ENCODE measurements around the gene ATP2B2. TPM values are rescaled to one million over a fixed set of nuclear protein-coding genes. Genes with fewer than 3 reads are reported as not detected.

ATP2B2 gene
- total and polyA plus RNA-seq, 9 of the 15 experiments (the other 6 are each of a cell fraction or from before 2014, with no cell fraction given), result 0.06 TPM; not detected in 8

DNA sequence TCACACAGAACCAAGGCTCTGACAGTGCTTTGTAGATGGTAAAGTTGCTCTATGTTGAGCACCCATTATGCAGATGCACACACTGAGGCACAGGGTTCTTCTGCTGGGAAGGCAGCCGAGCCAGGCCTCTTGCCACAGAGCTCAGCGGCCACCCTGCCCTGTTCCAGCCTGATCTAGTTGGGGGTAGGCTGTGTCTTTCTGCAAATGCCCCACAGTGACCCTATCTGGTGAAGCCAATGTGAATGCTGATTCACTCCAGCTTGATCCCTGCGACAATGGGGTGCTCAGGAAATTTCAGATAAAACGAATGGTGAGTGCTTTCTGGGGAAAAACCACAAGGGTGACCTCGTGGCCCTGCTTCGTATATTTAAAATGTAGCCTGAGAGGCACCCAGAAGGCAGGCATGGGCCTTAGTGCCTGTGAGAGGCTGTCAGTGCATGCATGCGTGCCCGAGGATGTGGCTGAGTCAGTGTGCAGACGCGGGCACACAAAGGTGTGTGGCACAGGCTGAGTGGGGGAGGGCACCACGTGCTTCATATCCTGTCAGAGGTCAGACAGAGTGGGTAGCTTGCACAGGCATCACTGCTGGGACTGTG, 85.7 kb downstream of the ATP2B2 start:
- peak; percentile 29 for ATAC-seq
- H3K79me2 ChIP-seq (ENCODE audit: control insufficient read depth, insufficient read depth, low read length), result no peaks in the 10 kb centered on the region
- POLR2A ChIA-PET, result interaction anchor here (1.1 kb wide), 1 partner anchor 21 kb away, joined by 3 read pairs; no protein-coding TSS in a partner anchor
- TF ChIP-seq, protein P1, sequence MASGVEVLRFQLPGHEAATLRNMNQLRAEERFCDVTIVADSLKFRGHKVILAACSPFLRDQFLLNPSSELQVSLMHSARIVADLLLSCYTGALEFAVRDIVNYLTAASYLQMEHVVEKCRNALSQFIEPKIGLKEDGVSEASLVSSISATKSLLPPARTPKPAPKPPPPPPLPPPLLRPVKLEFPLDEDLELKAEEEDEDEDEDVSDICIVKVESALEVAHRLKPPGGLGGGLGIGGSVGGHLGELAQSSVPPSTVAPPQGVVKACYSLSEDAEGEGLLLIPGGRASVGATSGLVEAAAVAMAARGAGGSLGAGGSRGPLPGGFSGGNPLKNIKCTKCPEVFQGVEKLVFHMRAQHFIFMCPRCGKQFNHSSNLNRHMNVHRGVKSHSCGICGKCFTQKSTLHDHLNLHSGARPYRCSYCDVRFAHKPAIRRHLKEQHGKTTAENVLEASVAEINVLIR (CRISPR knock-in tag; IDR thresholded peaks at IDR 0.05), result no peak
- TF ChIP-seq ZNF445 (CRISPR knock-in tag; IDR thresholded peaks at IDR 0.05; ENCODE audit: low read depth) (no peak), RBM14 (IDR thresholded peaks at IDR 0.05; ENCODE audit: borderline replicate concordance, insufficient read depth, low read depth, low read length) (no peak), ZNF408 (CRISPR knock-in tag; IDR thresholded peaks at IDR 0.05; ENCODE audit: low read depth) (no peak), E2F3 (CRISPR knock-in tag; IDR thresholded peaks at IDR 0.05) (no peak), LARP7 (IDR thresholded peaks at IDR 0.05) (no peak), POLR2A (conservative IDR thresholded peaks at IDR 0.05) (no peak), ZNF316 (IDR thresholded peaks at IDR 0.05) (peak; percentile 36), CHD1 (IDR thresholded peaks at IDR 0.05; ENCODE audit: low read length) (no peak), CBFA2T3 (IDR thresholded peaks at IDR 0.05) (peak; percentile 77), FOXA3 (CRISPR knock-in tag; conservative IDR thresholded peaks at IDR 0.05 in 1 of 2, IDR thresholded peaks at IDR 0.05 in 1 of 2) (peak in 1 of 2 experiments; percentile 70; a peak in 1 of 4 replicates), KDM1A (IDR thresholded peaks at IDR 0.05) (peak; percentile 76 to 84), ZBTB1 (CRISPR knock-in tag; IDR thresholded peaks at IDR 0.05; ENCODE audit: borderline replicate concordance, low read depth) (no peak), FUS (optimal IDR thresholded peaks at IDR 0.05; ENCODE audit: low read depth, low read length) (no peak), KLF6 (CRISPR knock-in tag; IDR thresholded peaks at IDR 0.05; ENCODE audit: borderline replicate concordance) (no peak)
- TF ChIP-seq, protein P2, sequence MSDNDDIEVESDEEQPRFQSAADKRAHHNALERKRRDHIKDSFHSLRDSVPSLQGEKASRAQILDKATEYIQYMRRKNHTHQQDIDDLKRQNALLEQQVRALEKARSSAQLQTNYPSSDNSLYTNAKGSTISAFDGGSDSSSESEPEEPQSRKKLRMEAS (CRISPR knock-in tag; IDR thresholded peaks at IDR 0.05), result peak; percentile 84
- TF ChIP-seq, protein P3, sequence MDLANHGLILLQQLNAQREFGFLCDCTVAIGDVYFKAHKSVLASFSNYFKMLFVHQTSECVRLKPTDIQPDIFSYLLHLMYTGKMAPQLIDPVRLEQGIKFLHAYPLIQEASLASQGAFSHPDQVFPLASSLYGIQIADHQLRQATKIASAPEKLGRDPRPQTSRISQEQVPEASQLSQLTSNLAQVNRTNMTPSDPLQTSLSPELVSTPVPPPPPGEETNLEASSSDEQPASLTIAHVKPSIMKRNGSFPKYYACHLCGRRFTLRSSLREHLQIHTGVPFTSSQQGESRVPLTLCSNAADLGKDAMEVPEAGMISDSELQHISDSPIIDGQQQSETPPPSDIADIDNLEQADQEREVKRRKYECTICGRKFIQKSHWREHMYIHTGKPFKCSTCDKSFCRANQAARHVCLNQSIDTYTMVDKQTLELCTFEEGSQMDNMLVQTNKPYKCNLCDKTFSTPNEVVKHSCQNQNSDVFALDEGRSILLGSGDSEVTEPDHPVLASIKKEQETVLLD (IDR thresholded peaks at IDR 0.05), result no peak
- TF ChIP-seq, protein P4, sequence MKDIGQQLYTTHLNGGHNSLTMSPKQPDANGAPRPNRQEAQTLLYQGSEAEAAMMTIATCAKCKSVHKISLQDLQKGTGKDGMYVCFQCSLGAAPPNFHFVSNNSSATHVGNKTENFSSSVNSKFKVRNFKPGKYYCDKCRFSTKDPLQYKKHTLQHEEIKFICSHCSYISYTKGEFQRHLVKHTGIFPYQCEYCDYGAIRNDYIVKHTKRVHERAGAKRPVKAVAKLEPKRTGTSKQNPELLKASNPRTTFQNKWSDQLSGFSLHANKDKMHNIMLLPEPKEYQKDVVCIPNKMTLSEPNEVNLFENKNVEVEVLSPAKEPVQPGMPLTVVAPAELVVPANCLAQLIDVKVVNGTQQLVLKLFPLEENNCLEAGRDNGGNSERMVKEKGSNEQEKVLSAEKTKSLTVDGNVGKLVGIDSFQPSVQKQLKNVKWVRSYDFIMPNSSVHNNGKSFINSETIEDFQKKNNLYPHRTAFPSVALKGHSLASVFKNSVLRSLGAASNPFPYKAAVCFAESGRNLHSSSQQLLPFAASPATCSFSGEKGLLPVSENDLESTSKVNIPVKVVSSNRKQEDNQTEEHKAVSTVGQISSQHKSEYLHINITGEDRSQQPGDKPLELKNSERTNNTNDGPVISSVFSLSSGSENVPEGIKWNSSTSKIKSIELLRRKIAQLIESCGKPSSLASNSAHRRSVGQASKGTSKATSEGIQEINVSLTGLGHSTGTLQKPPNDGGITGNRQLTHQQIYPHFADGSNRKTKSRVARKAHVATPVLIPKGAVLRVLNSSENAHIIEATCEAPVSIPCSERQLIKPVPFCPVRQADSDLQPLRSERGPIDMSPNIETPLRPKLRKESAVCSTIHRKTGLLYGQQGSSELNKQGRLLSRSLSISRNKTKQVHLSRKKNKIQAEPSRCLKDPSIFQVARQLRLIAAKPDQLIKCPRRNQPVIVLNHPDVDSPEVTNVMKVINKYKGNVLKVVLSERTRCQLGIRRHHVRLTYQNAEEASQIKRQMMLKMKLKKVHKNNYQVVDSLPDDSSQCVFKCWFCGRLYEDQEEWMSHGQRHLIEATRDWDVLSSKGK (CRISPR knock-in tag; IDR thresholded peaks at IDR 0.05), result no peak

More for the DNA sequence above, 85.7 kb downstream of the ATP2B2 start:
- FAIRE-seq, result peak; percentile 77
- Histone ChIP-seq H3K4me2 (ENCODE audit: insufficient read depth, low read length) (peak overlapping the region; percentile 22; the same call in 1 of the 2 replicates), H4K20me1 (replicated peaks; ENCODE audit: control insufficient read depth, insufficient read depth, low read length) (peaks cover 38% of the 10 kb centered on the region), H3K9me3 (replicated peaks; ENCODE audit: control insufficient read depth, insufficient read depth, low read depth, low read length) (no peaks in the 10 kb centered on the region), H3K27ac (ENCODE audit: extremely low read depth, low read depth, low read length) (no peak overlapping the region), H3K36me3 (ENCODE audit: control insufficient read depth, insufficient read depth, low read length) (no peaks in the 10 kb centered on the region), H3K27me3 (ENCODE audit: control insufficient read depth in 2 of 2, insufficient read depth in 2 of 2, low read length in 2 of 2) (peaks cover 18 to 69% of the 10 kb centered on the region in 2 experiments; a peak in 4 of 5 replicates), H3K4me1 (replicated peaks in 1 of 2; ENCODE audit: control insufficient read depth in 2 of 2, insufficient read depth in 2 of 2, low read length in 2 of 2) (peaks cover 8% of the 10 kb centered on the region in 2 experiments; a peak in 4 of 5 replicates), H3K9me1 (ENCODE audit: control insufficient read depth, insufficient read depth, low read length) (no peaks in the 10 kb centered on the region), H3K4me3 (no peak overlapping the region), H2AFZ (ENCODE audit: low read depth, low read length) (no peak overlapping the region), H3K9ac (ENCODE audit: insufficient read depth in 1 of 2, low read depth in 2 of 2, low read length in 2 of 2) (peak overlapping the region in 1 of 2 experiments; percentile 69; a peak in 2 of 4 replicates)
- DNase-seq (ENCODE audit: extremely low read depth in 1 of 4, low spot score in 3 of 4), result peak; percentile 55 to 78 (median 75)
- intact Hi-C loops (cut with micrococcal nuclease), result loop anchor here (2.0 kb wide), 1 partner anchor 319 kb away; no protein-coding TSS in a partner anchor
- CTCF ChIA-PET (ENCODE audit: low intra/inter-chr PET ratio), result no interaction called here
- 0% methylated on average over 10 of the region's 11 CpGs for WGBS (ENCODE audit: insufficient coverage, low coverage, missing lambda C conversion rate)
- BruUV-seq (replicated peaks), result no TSS peak
- in situ Hi-C loops (cut with MboI), result no loop called here
